GM23338 (cell line): ENCODE measurements around the gene ATP8B4. TPM values are rescaled to one million over a fixed set of nuclear protein-coding genes. Genes with fewer than 3 reads are reported as not detected.
A peak's percentile ranks its signal among the peaks of the same experiment; 100 is the strongest.

ENCODE experiments used
- ATAC-seq: fragments of 200-7000 bp; cut with Tn5 transposase; 3 replicates; pipeline ENCODE4 v1.9.1; 2020
- DNase-seq: peaks from one replicate; pipeline ENCODE4 v3.0.0-alpha.2; 2015; ENCODE audit warnings: low spot score
- H2AFZ ChIP-seq: fragments of 200-600 bp; sonication (generic); 2 replicates; pipeline ENCODE4 v1.8.0; 2016; ENCODE audit warnings: antibody characterized with exemption, mild to moderate bottlenecking, moderate library complexity
- H3F3A ChIP-seq: fragments of 200-600 bp; sonication (generic); replicated peaks from 2 replicates; pipeline ENCODE4 v1.8.0; 2017; ENCODE audit warnings: antibody characterized with exemption, mixed run types, low read depth
- H3K27ac ChIP-seq: fragments of 200-600 bp; sonication (generic); 2 replicates; pipeline ENCODE4 v1.6.1; 2016; ENCODE audit warnings: low read depth
- H3K27me3 ChIP-seq: fragments of 200-600 bp; sonication (generic); 2 replicates; pipeline ENCODE4 v1.8.0; 2016; ENCODE audit warnings: mild to moderate bottlenecking, mixed run types, moderate library complexity; ENCODE audit not compliant: insufficient read depth
- H3K36me3 ChIP-seq: fragments of 200-600 bp; sonication (generic); 2 replicates; pipeline ENCODE4 v1.8.0; 2016; ENCODE audit warnings: mild to moderate bottlenecking; ENCODE audit not compliant: insufficient read depth
- H3K4me1 ChIP-seq: fragments of 200-600 bp; sonication (generic); 2 replicates; pipeline ENCODE4 v1.8.0; 2016; ENCODE audit warnings: mild to moderate bottlenecking, moderate library complexity; ENCODE audit not compliant: insufficient read depth
- H3K4me2 ChIP-seq: fragments of 200-600 bp; sonication (generic); 2 replicates; pipeline ENCODE4 v1.7.1; 2017; ENCODE audit warnings: mixed run types
- H3K4me3 ChIP-seq: fragments of 200-600 bp; sonication (generic); 2 replicates; pipeline ENCODE4 v1.6.1; 2016; ENCODE audit warnings: mixed run types
- H3K79me2 ChIP-seq: fragments of 200-600 bp; sonication (generic); replicated peaks from 2 replicates; pipeline ENCODE4 v1.8.0; 2017; ENCODE audit warnings: mild to moderate bottlenecking; ENCODE audit not compliant: insufficient read depth
- H3K9me2 ChIP-seq: fragments of 200-600 bp; sonication (generic); 2 replicates; pipeline ENCODE4 v1.8.0; 2017; ENCODE audit not compliant: insufficient read depth
- H4K20me1 ChIP-seq: fragments of 200-600 bp; sonication (generic); replicated peaks from 2 replicates; pipeline ENCODE4 v1.8.0; 2017; ENCODE audit warnings: mild to moderate bottlenecking; ENCODE audit not compliant: insufficient read depth
- H3K27ac Mint-ChIP-seq: 2 replicates; pipeline ENCODE4 v1.8.0; 2020; ENCODE audit warnings: inconsistent platforms, mild to moderate bottlenecking, moderate library complexity, mixed read lengths
- H3K27me3 Mint-ChIP-seq: 3 replicates; pipeline ENCODE4 v1.8.0; 2022; ENCODE audit warnings: low read depth, mild to moderate bottlenecking, moderate library complexity, mixed read lengths, inconsistent platforms; ENCODE audit not compliant: insufficient read depth, poor library complexity
- H3K36me3 Mint-ChIP-seq: 3 replicates; pipeline ENCODE4 v1.8.0; 2021; ENCODE audit warnings: low read depth, mild to moderate bottlenecking, inconsistent platforms, moderate library complexity, mixed read lengths
- H3K4me1 Mint-ChIP-seq: 3 replicates; pipeline ENCODE4 v1.8.0; 2020; ENCODE audit warnings: mild to moderate bottlenecking, inconsistent platforms, mixed read lengths
- H3K4me3 Mint-ChIP-seq: 3 replicates; pipeline ENCODE4 v1.8.0; 2021; ENCODE audit warnings: moderate library complexity, mild to moderate bottlenecking, inconsistent platforms, mixed read lengths
- H3K9me3 Mint-ChIP-seq: 3 replicates; pipeline ENCODE4 v1.8.0; 2020; ENCODE audit warnings: moderate library complexity, mild to moderate bottlenecking, inconsistent platforms, mixed read lengths
- EZH2phosphoT487 ChIP-seq: fragments of 200-600 bp; sonication (generic); IDR thresholded peaks from one replicate; pipeline ENCODE4 v1.8.1; 2018; ENCODE audit warnings: antibody characterized with exemption; ENCODE audit not compliant: unreplicated experiment
- JUNB ChIP-seq: IDR thresholded peaks from one replicate; pipeline ENCODE4 v1.6.1; 2016; ENCODE audit warnings: antibody characterized with exemption; ENCODE audit not compliant: unreplicated experiment
- ZNF114 ChIP-seq: fragments of 250-450 bp; sonication (Bioruptor Pico); IDR thresholded peaks from 2 replicates; pipeline ENCODE4 v1.5.0; 2020; ENCODE audit warnings: mild to moderate bottlenecking, moderate library complexity
- polyA plus RNA-seq: library from polyadenylated mRNA; unstranded; fragments of >200 nt; fragmentation: Nextera tagmentation; extraction: Ambion mirVana; gene quantifications from 2 replicates; pipeline ENCODE4 v1.2.1, GENCODE V29; 2016
- total RNA-seq: library from RNA; depleted of rRNA; stranded (reverse); fragments of >200 nt; shearing (Covaris generic); gene quantifications from 2 replicates; pipeline ENCODE4 v1.2.3, GENCODE V29; 2014
- TF ChIP-seq, protein P1 (sequence below): fragments of 250-450 bp; sonication (Bioruptor Pico); IDR thresholded peaks from 2 replicates; pipeline ENCODE4 v1.5.0; 2020; ENCODE audit warnings: mild to moderate bottlenecking, moderate library complexity
- TF ChIP-seq, protein P2 (sequence below), 2 experiments: fragments of 200-600 bp in 1 of 2; sonication (generic) in 1 of 2; conservative IDR thresholded peaks; 2 replicates each; pipeline versions ENCODE4 v1.5.1 to v1.6.1; 2016 to 2017; ENCODE audit warnings: antibody characterized with exemption in 2 of 2, low read depth in 2 of 2, mild to moderate bottlenecking in 2 of 2, moderate library complexity in 1 of 2
- TF ChIP-seq, protein P3 (sequence below): IDR thresholded peaks from one replicate; pipeline ENCODE4 v1.6.1; 2018; ENCODE audit warnings: antibody characterized with exemption; ENCODE audit not compliant: unreplicated experiment

ATP8B4 gene
- total and polyA plus RNA-seq, 2 experiments from 2014 or later: 0.24 TPM; not detected in 1

DNA sequence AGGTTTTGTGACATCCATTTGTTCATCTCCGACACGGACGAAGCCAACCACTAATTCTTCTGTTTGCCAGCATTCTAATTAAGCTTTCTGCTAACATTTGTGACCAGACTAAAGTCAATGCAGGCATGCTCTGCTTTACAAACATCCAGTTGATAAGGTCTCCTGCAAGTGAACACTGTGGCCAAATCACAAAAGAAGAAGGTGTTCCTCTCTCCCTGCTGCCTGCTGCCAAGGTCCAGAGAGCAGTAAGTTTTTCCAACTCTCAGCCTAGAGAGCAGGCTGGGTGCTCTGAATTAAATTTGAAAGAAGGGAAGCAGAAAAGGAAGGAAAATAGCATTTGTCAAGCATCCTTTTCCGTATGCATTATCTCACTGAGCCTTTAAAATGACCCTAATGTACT, 133.6 kb downstream of the ATP8B4 start:
- ATAC-seq (no peak), DNase-seq (no peak)
- Histone ChIP-seq H3K9me2 (no peaks in the 10 kb centered on the region), H3K4me2 (no peak overlapping the region), H3K79me2 (no peaks in the 10 kb centered on the region), H4K20me1 (no peaks in the 10 kb centered on the region), H3K4me3 (no peak overlapping the region), H3K36me3 (no peaks in the 10 kb centered on the region), H3K27me3 (no peaks in the 10 kb centered on the region), H3K27ac (no peak overlapping the region), H2AFZ (no peak overlapping the region), H3F3A (no peaks in the 10 kb centered on the region), H3K4me1 (no peaks in the 10 kb centered on the region)
- Mint-ChIP-seq H3K4me1 (no peaks in the 10 kb centered on the region), H3K27me3 (no peaks in the 10 kb centered on the region), H3K27ac (no peak overlapping the region), H3K9me3 (no peaks in the 10 kb centered on the region), H3K36me3 (no peaks in the 10 kb centered on the region), H3K4me3 (no peak overlapping the region)
- no peak for TF ChIP-seq ZNF114 (CRISPR knock-in tag)
- TF ChIP-seq, protein P1, sequence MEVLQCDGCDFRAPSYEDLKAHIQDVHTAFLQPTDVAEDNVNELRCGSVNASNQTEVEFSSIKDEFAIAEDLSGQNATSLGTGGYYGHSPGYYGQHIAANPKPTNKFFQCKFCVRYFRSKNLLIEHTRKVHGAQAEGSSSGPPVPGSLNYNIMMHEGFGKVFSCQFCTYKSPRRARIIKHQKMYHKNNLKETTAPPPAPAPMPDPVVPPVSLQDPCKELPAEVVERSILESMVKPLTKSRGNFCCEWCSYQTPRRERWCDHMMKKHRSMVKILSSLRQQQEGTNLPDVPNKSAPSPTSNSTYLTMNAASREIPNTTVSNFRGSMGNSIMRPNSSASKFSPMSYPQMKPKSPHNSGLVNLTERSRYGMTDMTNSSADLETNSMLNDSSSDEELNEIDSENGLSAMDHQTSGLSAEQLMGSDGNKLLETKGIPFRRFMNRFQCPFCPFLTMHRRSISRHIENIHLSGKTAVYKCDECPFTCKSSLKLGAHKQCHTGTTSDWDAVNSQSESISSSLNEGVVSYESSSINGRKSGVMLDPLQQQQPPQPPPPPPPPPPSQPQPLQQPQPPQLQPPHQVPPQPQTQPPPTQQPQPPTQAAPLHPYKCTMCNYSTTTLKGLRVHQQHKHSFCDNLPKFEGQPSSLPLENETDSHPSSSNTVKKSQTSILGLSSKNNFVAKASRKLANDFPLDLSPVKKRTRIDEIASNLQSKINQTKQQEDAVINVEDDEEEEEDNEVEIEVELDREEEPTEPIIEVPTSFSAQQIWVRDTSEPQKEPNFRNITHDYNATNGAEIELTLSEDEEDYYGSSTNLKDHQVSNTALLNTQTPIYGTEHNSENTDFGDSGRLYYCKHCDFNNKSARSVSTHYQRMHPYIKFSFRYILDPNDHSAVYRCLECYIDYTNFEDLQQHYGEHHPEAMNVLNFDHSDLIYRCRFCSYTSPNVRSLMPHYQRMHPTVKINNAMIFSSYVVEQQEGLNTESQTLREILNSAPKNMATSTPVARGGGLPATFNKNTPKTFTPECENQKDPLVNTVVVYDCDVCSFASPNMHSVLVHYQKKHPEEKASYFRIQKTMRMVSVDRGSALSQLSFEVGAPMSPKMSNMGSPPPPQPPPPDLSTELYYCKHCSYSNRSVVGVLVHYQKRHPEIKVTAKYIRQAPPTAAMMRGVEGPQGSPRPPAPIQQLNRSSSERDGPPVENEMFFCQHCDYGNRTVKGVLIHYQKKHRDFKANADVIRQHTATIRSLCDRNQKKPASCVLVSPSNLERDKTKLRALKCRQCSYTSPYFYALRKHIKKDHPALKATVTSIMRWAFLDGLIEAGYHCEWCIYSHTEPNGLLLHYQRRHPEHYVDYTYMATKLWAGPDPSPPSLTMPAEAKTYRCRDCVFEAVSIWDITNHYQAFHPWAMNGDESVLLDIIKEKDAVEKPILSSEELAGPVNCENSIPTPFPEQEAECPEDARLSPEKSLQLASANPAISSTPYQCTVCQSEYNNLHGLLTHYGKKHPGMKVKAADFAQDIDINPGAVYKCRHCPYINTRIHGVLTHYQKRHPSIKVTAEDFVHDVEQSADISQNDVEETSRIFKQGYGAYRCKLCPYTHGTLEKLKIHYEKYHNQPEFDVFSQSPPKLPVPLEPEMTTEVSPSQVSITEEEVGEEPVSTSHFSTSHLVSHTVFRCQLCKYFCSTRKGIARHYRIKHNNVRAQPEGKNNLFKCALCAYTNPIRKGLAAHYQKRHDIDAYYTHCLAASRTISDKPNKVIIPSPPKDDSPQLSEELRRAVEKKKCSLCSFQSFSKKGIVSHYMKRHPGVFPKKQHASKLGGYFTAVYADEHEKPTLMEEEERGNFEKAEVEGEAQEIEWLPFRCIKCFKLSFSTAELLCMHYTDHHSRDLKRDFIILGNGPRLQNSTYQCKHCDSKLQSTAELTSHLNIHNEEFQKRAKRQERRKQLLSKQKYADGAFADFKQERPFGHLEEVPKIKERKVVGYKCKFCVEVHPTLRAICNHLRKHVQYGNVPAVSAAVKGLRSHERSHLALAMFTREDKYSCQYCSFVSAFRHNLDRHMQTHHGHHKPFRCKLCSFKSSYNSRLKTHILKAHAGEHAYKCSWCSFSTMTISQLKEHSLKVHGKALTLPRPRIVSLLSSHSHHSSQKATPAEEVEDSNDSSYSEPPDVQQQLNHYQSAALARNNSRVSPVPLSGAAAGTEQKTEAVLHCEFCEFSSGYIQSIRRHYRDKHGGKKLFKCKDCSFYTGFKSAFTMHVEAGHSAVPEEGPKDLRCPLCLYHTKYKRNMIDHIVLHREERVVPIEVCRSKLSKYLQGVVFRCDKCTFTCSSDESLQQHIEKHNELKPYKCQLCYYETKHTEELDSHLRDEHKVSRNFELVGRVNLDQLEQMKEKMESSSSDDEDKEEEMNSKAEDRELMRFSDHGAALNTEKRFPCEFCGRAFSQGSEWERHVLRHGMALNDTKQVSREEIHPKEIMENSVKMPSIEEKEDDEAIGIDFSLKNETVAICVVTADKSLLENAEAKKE (CRISPR knock-in tag): no peak

DNA sequence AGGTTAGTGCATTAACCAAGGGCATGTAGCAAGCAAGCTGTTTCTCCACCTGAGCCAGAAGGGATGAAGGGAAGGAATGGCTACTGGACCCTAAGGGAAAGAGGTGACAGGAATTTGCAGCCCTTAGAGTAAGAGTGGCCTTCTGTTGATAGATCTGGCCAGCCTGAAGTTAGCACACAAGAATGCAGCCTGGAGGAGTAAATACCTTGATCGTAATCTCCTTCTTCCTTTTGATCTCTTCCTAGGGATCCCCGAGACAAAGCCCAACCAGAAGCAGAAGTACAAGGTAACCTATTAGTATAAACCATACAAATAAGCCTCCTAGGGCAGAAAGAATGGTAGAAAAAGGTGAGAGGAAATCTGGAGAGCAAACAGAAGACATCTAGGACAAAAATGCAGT, 134.6 kb downstream of the ATP8B4 start:
- no peak overlapping the region for H3K27ac Mint-ChIP-seq
- Histone ChIP-seq H3K4me2 (no peak overlapping the region), H4K20me1 (no peaks in the 10 kb centered on the region), H3K9me2 (no peaks in the 10 kb centered on the region), H3K4me1 (peaks cover 6% of the 10 kb centered on the region; the same call in 1 of the 2 replicates), H3F3A (no peaks in the 10 kb centered on the region), H3K36me3 (no peaks in the 10 kb centered on the region), H3K79me2 (no peaks in the 10 kb centered on the region), H2AFZ (peak overlapping the region; percentile 25; the same call in 1 of the 2 replicates), H3K27me3 (no peaks in the 10 kb centered on the region), H3K27ac (no peak overlapping the region), H3K4me3 (no peak overlapping the region)
- H3K9me3 Mint-ChIP-seq: no peaks in the 10 kb centered on the region
- no peaks in the 10 kb centered on the region for H3K4me1 Mint-ChIP-seq
- H3K27me3 Mint-ChIP-seq: no peaks in the 10 kb centered on the region
- DNase-seq: peak; percentile 8
- H3K4me3 Mint-ChIP-seq: no peak overlapping the region
- no peaks in the 10 kb centered on the region for H3K36me3 Mint-ChIP-seq
- no peak; the same call in 1 of the 3 replicates for ATAC-seq
- TF ChIP-seq, protein P2, sequence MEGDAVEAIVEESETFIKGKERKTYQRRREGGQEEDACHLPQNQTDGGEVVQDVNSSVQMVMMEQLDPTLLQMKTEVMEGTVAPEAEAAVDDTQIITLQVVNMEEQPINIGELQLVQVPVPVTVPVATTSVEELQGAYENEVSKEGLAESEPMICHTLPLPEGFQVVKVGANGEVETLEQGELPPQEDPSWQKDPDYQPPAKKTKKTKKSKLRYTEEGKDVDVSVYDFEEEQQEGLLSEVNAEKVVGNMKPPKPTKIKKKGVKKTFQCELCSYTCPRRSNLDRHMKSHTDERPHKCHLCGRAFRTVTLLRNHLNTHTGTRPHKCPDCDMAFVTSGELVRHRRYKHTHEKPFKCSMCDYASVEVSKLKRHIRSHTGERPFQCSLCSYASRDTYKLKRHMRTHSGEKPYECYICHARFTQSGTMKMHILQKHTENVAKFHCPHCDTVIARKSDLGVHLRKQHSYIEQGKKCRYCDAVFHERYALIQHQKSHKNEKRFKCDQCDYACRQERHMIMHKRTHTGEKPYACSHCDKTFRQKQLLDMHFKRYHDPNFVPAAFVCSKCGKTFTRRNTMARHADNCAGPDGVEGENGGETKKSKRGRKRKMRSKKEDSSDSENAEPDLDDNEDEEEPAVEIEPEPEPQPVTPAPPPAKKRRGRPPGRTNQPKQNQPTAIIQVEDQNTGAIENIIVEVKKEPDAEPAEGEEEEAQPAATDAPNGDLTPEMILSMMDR (conservative IDR thresholded peaks at IDR 0.05; ENCODE audit: low read depth in 2 of 2): no peak
- TF ChIP-seq ZNF114 (CRISPR knock-in tag) (no peak), JUNB (no peak), EZH2phosphoT487 (no peak)
- TF ChIP-seq, protein P3, sequence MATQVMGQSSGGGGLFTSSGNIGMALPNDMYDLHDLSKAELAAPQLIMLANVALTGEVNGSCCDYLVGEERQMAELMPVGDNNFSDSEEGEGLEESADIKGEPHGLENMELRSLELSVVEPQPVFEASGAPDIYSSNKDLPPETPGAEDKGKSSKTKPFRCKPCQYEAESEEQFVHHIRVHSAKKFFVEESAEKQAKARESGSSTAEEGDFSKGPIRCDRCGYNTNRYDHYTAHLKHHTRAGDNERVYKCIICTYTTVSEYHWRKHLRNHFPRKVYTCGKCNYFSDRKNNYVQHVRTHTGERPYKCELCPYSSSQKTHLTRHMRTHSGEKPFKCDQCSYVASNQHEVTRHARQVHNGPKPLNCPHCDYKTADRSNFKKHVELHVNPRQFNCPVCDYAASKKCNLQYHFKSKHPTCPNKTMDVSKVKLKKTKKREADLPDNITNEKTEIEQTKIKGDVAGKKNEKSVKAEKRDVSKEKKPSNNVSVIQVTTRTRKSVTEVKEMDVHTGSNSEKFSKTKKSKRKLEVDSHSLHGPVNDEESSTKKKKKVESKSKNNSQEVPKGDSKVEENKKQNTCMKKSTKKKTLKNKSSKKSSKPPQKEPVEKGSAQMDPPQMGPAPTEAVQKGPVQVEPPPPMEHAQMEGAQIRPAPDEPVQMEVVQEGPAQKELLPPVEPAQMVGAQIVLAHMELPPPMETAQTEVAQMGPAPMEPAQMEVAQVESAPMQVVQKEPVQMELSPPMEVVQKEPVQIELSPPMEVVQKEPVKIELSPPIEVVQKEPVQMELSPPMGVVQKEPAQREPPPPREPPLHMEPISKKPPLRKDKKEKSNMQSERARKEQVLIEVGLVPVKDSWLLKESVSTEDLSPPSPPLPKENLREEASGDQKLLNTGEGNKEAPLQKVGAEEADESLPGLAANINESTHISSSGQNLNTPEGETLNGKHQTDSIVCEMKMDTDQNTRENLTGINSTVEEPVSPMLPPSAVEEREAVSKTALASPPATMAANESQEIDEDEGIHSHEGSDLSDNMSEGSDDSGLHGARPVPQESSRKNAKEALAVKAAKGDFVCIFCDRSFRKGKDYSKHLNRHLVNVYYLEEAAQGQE: no peak
